ES-I3 (cell line): ENCODE data around the gene RNF103.
A peak's percentile ranks its signal among the peaks of the same experiment; 100 is the strongest.

ENCODE experiments used
- H3K36me3 ChIP-seq: 2 replicates; pipeline ENCODE4 v1.6.1; 2013; ENCODE audit warnings: mild to moderate bottlenecking, low read length, control low read depth, moderate library complexity; ENCODE audit not compliant: insufficient read depth
- H3K4me1 ChIP-seq: 2 replicates; pipeline ENCODE4 v1.6.1; 2013; ENCODE audit warnings: mild to moderate bottlenecking, control low read depth, low read length; ENCODE audit not compliant: insufficient read depth
- H3K9ac ChIP-seq: 2 replicates; pipeline ENCODE4 v1.6.1; 2013; ENCODE audit warnings: low read depth, mild to moderate bottlenecking, low read length, moderate library complexity
- H3K9me3 ChIP-seq: 2 replicates; pipeline ENCODE4 v1.6.1; 2013; ENCODE audit warnings: mild to moderate bottlenecking, low read length, moderate library complexity; ENCODE audit not compliant: control insufficient read depth, insufficient read depth

RNF103 gene

GRCh38 chr2:86636842-86637241 lies 13.2 kb upstream of the RNF103 start:
- peaks cover 3% of the 10 kb centered on the region; the same call in 1 of the 2 replicates for H3K4me1 ChIP-seq

GRCh38 chr2:86634352-86634751 lies 10.7 kb upstream of the RNF103 start:
- H3K4me1 ChIP-seq, result peaks cover 9% of the 10 kb centered on the region
- H3K36me3 ChIP-seq, result no peaks in the 10 kb centered on the region
- H3K9ac ChIP-seq, result no peak overlapping the region
- H3K9me3 ChIP-seq, result no peaks in the 10 kb centered on the region

More at GRCh38 chr2:86636842-86637241, 13.2 kb upstream of the RNF103 start:
- Histone ChIP-seq H3K9me3 (no peaks in the 10 kb centered on the region), H3K9ac (no peak overlapping the region), H3K36me3 (no peaks in the 10 kb centered on the region)

GRCh38 chr2:86633155-86633651 lies 9.5 kb upstream of the RNF103 start:
- Histone ChIP-seq H3K4me1 (peaks cover 9% of the 10 kb centered on the region), H3K36me3 (no peaks in the 10 kb centered on the region), H3K9me3 (no peaks in the 10 kb centered on the region), H3K9ac (no peak overlapping the region)

DNA sequence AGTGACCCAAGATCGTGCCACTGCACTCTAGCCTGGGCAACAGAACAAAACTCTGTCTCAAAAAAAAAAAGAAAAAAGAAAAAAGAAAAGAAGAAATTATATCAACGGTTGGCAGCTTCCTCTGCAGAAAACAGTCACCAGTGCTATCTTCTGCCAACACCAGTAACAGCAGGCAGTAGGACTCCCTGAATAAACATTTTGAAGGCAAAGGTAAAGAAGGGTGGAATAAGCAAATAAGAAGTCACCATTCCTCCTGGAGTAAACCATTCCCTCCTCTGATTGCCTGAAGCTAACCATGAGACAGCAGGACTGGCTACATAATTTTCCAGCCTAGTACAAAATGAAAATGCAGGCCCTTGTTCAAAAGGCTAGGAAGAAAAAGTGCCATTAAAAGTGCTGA lies 9.0 kb upstream of the RNF103 start:
- Histone ChIP-seq H3K9ac (no peak overlapping the region), H3K36me3 (no peaks in the 10 kb centered on the region), H3K9me3 (no peaks in the 10 kb centered on the region), H3K4me1 (peaks cover 9% of the 10 kb centered on the region)

GRCh38 chr2:86631846-86632485 lies 8.3 kb upstream of the RNF103 start:
- Histone ChIP-seq H3K9ac (no peak overlapping the region), H3K36me3 (no peaks in the 10 kb centered on the region), H3K4me1 (peaks cover 9% of the 10 kb centered on the region), H3K9me3 (no peaks in the 10 kb centered on the region)

- Histone ChIP-seq H3K4me1 (peaks cover 9% of the 10 kb centered on the region), H3K9me3 (no peaks in the 10 kb centered on the region), H3K9ac (no peak overlapping the region), H3K36me3 (no peaks in the 10 kb centered on the region)
These were observed 4.4 kb upstream of the RNF103 start for GRCh38 chr2:86628091-86628522.

GRCh38 chr2:86627550-86627949 lies 3.9 kb upstream of the RNF103 start:
- Histone ChIP-seq H3K9ac (no peak overlapping the region), H3K36me3 (no peaks in the 10 kb centered on the region), H3K9me3 (no peaks in the 10 kb centered on the region), H3K4me1 (peaks cover 9% of the 10 kb centered on the region)

GRCh38 chr2:86625096-86625495 lies 1.4 kb upstream of the RNF103 start:
- no peak overlapping the region for H3K9ac ChIP-seq
- peaks cover 4% of the 10 kb centered on the region; the same call in 1 of the 2 replicates for H3K4me1 ChIP-seq
- H3K9me3 ChIP-seq, result no peaks in the 10 kb centered on the region
- no peaks in the 10 kb centered on the region for H3K36me3 ChIP-seq

- H3K4me1 ChIP-seq, result peaks cover 4% of the 10 kb centered on the region; the same call in 1 of the 2 replicates
- peak overlapping the region; percentile 34; the same call in 1 of the 2 replicates for H3K9ac ChIP-seq
- no peaks in the 10 kb centered on the region for H3K36me3 ChIP-seq
- no peaks in the 10 kb centered on the region for H3K9me3 ChIP-seq
These were observed 542 bp upstream of the RNF103 start for GRCh38 chr2:86624267-86624547.

DNA sequence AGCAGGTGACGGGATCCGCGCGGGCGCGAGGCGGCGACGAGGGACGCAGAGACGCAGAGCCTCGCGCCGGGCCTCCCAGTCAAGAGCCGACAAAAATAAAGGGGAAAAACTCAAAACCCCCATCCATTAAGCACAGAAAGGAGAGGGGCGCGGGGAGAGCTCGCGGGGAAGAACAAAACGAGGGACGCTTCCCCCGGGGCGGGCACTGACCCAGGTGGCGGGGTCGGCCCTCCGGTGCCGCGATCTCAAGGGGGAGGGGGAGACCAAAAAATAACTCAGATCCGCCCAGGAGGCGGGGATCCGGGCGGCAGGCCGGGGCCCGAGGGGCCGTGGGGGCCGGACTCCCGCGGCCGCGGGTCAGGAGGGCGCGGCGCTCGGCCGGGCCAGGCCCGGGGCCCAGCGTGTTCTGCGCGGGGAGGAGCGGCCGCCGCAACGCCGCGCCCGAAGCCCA lies 597 bp downstream of the RNF103 start:
- H3K9me3 ChIP-seq, result no peaks in the 10 kb centered on the region
- no peaks in the 10 kb centered on the region for H3K36me3 ChIP-seq
- H3K9ac ChIP-seq, result peak overlapping the region; percentile 92
- H3K4me1 ChIP-seq, result peaks cover 4% of the 10 kb centered on the region; the same call in 1 of the 2 replicates

GRCh38 chr2:86622519-86623042 lies 1.1 kb downstream of the RNF103 start:
- Histone ChIP-seq H3K4me1 (peaks cover 4% of the 10 kb centered on the region; the same call in 1 of the 2 replicates), H3K9me3 (no peaks in the 10 kb centered on the region), H3K9ac (peak overlapping the region; percentile 92), H3K36me3 (no peaks in the 10 kb centered on the region)

DNA sequence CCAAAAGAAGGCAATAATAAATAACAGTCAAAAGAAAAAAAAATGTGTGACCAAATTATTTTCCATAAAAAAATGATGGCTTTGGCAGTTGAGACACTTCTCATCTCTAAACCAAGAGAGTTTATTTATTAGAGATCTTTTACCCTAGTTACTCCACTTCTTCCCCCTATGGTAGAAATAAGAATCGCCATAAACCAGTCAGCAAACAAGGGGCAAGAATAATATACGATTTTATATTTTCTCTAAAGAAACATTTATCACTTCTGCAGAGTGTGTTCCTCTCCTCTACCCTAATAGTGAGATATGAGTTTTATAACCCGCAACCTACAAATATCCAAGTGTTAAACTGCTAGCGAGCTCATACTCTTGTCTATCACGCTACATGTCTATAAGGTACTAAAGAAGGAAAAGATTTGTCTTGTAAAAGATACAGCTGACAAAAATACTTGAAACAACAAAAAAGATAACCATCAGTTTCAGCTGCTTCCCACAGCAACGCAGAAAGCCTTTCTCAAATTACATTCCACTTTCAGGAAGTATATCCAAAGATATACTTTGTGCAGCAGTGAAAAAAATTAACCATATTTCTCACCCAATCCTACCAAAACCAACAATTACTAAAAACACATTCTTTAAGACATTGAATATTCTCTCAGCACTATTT lies 2.3 kb downstream of the RNF103 start:
- peaks cover 4% of the 10 kb centered on the region; the same call in 1 of the 2 replicates for H3K4me1 ChIP-seq
- peak overlapping the region; percentile 92; the same call in 1 of the 2 replicates for H3K9ac ChIP-seq
- H3K36me3 ChIP-seq, result no peaks in the 10 kb centered on the region
- no peaks in the 10 kb centered on the region for H3K9me3 ChIP-seq

GRCh38 chr2:86617738-86618137 lies 5.9 kb downstream of the RNF103 start:
- Histone ChIP-seq H3K4me1 (peaks cover 4% of the 10 kb centered on the region; the same call in 1 of the 2 replicates), H3K9me3 (no peaks in the 10 kb centered on the region), H3K36me3 (no peaks in the 10 kb centered on the region), H3K9ac (no peak overlapping the region)

GRCh38 chr2:86617153-86617552 lies 6.5 kb downstream of the RNF103 start:
- H3K4me1 ChIP-seq, result peaks cover 4% of the 10 kb centered on the region; the same call in 1 of the 2 replicates
- no peaks in the 10 kb centered on the region for H3K36me3 ChIP-seq
- H3K9ac ChIP-seq, result no peak overlapping the region

DNA sequence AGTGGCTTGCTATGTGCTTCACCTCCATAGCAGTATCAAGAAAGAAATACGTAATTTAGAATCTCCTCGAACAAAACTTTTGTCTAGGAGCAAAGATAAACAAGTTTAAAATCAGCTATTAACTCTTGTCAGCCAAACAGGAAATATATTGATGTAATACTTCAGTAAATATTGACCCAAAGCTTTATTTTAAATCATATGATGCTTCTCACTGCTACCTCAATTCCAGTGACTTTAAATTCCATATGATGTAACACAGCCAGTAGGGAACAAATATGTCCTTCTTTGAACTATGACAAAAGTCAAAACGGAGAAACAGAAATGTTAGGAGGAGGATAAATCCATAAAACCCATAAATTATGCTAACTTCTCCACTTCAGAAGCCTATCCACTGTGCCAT lies 7.2 kb downstream of the RNF103 start:
- peaks cover 4% of the 10 kb centered on the region; the same call in 1 of the 2 replicates for H3K4me1 ChIP-seq
- H3K9ac ChIP-seq, result no peak overlapping the region
- no peaks in the 10 kb centered on the region for H3K36me3 ChIP-seq
- no peaks in the 10 kb centered on the region for H3K9me3 ChIP-seq

More at GRCh38 chr2:86617153-86617552, 6.5 kb downstream of the RNF103 start:
- no peaks in the 10 kb centered on the region for H3K9me3 ChIP-seq
